NCI-H2029 (cell line): ENCODE measurements around the gene MAGI2.
A peak's percentile ranks its signal among the peaks of the same experiment; 100 is the strongest.
"Not testable (repeated sequence)": the region's sequence is repeated elsewhere in the genome, so short reads cannot be mapped to it uniquely, and the experiment has no call there.

Source experiments
- DNase-seq: peaks from one replicate; lab custom pipeline; 2025; lab: John Stamatoyannopoulos, UW

The MAGI2 gene

DNA sequence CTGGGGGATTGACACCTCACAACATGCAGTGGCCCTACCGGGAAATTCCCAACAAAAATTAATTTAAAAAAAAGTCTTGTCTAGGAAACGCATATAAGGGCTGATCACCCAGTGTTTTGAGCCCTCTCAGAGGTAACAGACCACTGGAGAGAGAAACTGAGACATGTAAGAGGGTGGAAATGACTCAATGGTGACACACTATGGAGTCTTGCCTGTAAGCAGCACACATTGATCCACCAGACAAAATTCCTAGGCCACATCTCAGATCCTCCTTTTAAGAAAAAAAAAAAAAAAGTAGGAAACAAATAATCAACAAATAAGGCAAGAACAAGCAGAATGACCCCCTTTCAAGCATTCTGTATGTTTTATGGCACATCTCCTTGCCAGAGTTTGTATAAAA is 296.2 kb downstream of the MAGI2 start:
- DNase-seq, result no peak

- DNase-seq, result no peak
These were observed 303.6 kb downstream of the MAGI2 start for GRCh38 chr7:79149831-79150230.

DNA sequence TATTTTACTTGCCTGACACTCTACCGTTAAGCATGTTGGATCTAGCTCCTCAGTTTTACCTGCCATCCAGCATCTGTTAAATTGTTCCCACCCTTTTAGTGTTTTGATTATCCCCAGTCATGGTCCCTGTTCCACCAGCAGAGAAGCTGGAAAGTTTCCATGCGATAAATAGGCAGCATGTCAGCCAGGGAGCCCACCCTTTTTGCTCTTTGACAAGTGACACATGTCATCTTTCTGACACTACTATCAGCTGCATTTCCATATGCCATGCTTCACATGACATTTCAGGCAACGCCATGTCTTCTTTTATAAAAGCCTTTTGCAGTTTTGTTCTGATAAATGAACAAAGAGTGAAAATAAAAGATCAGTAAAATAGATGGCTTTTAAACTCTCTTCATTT is 310.8 kb downstream of the MAGI2 start:
- no peak for DNase-seq

- no peak for DNase-seq
These were observed 312.2 kb downstream of the MAGI2 start for GRCh38 chr7:79141252-79141651.

GRCh38 chr7:79137942-79138341 is 315.5 kb downstream of the MAGI2 start:
- no peak for DNase-seq

DNA sequence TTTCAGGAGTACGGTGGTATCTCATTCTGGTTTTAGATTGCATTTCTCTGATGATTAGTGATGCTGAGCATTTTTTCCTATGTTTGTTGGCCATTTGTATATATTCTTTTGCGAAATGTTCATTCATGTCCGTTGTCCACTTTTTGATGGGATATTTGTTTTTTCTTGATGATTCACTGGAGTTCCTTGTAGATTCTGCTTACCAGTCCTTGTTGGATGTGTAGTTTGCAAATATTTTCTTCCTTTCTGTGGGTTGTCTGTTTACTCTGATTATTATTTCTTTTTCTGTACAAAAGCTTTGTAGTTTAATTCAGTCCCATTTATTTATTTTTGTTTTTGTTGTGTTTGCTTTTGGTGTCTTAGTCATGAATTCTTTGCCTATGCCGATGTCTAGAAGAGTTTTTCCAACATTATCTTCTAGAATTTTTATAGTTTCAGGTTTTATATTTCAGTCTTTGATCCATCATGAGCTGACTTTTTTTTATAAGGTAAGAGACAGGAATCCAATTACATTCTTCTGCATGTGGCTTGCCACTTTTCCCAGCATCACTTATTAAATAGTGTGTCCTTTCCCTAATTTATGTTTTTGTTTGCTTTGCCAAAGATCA is 320.5 kb downstream of the MAGI2 start:
- no peak for DNase-seq

GRCh38 chr7:79130715-79131114 is 322.8 kb downstream of the MAGI2 start:
- no peak for DNase-seq

- no peak for DNase-seq
These were observed 329.1 kb downstream of the MAGI2 start for GRCh38 chr7:79124331-79124730.

- no peak for DNase-seq
These were observed 335.3 kb downstream of the MAGI2 start for GRCh38 chr7:79118143-79118542.

DNA sequence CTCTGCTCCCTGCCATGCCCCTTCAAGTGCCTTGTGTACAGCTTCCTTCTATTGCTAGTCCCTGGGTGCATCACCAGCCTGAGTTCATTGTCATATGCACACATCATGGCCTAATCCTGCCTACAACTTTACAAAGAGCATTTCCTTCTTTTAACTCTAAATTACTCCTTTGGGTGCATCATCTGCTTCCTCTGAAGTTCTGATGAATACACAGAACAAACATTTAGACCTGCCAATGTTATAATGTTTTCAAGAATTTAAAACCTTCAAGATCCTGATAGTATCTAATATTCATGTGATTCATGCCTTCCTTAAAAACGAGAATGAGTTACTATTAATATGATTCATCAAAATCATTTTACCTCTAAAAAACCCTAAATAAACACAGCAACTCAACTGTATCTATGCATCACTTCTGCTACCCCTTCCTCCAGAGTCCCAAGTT is 357.1 kb downstream of the MAGI2 start:
- no peak for DNase-seq

GRCh38 chr7:79093421-79093820 is 360.0 kb downstream of the MAGI2 start:
- DNase-seq, result no peak

DNA sequence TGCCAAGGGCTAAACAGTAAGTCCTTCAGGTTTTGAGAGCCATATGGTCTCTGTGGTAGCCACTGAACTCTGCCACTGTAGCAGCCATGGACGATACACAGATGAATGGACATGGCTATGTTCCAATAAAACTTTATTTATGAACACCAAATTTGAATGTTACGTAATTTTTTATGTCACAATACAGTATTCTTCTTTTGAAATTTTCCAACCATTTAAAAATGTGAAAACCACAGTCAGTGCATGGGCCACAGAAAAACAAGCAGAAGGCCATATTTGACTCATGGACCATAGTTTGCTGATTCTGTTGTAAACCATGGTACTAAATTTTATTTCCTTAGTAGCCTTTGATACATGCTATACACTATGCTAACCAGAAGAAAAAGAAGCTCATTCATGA is 361.8 kb downstream of the MAGI2 start:
- no peak for DNase-seq

- no peak for DNase-seq
These were observed 362.5 kb downstream of the MAGI2 start for GRCh38 chr7:79091011-79091410.

- no peak for DNase-seq
These were observed 362.9 kb downstream of the MAGI2 start for GRCh38 chr7:79090543-79090942.

DNA sequence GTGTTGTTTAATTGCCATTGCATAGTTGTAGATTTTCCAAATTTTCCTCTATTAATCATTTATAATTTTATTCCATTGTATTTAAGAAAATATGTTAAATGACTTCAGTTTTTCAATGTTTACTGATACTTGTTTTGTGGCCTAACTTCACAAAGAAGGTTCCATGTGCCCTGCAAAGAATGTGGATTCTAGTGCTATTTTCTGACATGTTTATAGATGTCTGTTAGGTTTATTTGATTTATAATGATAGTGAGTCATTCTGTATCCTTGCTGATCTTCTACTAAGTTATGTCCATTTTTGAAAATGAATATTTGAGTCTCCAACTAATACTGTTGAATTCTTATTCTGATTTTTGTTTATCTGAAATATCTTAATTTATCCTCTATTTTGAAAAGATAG is 369.0 kb downstream of the MAGI2 start:
- no peak for DNase-seq

DNA sequence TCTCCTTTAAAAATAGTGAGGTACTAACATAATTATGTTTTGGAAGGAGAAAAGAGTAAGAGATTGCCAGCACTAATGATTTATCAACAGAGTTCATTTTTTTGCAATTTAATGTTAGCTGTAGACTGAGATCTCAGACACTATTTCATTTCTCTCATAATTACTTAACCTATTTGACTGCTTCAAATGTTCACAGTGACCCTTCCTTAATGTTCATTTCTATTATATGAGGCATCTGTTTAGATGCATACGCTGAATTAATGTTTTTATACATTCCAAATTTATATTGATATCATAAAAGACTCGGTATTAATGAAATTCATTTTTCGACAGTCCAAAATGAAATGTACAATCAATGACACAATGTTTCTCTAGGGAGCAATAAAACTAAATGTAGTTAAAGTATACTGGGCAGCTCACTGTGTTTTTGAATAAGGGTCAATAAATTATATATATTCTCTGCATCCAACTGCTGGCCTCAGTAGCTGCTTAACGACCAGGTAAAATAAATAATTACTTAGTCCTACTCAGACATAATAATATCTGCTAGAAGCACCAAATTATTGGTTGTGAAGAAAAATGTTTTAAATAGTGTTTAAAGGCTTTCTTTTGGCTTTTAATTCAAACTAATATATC is 373.4 kb downstream of the MAGI2 start:
- DNase-seq, result no peak

GRCh38 chr7:79078273-79078672 is 375.2 kb downstream of the MAGI2 start:
- no peak for DNase-seq

DNA sequence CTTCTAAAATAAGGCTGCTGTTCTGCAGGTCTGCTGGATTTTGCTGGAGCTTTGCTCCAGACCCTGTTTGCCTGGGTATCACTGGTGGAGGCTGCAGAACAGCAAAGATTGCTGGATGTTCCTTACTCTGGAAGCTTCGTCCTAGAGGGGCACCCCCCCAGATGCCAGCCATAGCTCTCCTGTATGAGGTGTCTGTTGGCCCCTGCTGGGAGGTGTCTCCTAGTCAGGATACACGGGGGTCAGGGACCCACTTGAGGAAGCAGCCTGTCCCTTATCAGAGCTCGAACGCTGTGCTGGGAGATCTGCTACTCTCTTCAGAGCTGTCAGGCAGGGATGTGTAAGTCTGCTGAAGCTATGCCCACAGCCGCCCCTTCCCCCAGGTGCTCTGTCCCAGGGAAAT is 382.3 kb downstream of the MAGI2 start:
- not testable (repeated sequence) for DNase-seq

DNA sequence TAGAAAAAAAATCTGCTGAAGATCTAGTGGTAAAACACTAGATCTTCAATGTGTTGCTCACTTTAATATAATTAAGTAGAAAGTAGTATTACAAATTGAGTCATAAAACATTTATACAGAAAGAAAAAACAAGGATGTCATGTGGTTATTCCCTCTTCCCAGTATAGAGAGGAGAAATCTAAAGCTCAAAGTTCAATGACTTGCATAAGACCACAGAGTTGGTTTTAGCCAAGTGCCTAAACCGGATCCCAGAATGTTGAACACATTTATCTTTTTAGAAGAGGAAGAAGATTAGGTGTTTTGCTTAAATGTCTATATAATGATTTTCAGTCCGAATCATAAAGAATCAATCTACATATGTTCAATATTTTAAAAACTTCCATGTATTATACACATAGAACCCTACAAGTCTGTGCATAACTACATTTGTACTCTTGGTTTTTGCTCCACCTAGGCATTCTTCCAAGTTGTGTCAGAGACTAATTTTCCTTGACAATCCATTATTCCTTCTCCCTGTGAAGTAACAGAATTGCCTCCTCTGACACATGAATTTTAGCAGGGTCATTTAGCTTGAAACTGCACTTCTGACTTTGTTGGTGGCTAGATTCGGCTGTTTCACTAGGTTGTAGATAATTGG is 389.2 kb downstream of the MAGI2 start:
- no peak for DNase-seq

DNA sequence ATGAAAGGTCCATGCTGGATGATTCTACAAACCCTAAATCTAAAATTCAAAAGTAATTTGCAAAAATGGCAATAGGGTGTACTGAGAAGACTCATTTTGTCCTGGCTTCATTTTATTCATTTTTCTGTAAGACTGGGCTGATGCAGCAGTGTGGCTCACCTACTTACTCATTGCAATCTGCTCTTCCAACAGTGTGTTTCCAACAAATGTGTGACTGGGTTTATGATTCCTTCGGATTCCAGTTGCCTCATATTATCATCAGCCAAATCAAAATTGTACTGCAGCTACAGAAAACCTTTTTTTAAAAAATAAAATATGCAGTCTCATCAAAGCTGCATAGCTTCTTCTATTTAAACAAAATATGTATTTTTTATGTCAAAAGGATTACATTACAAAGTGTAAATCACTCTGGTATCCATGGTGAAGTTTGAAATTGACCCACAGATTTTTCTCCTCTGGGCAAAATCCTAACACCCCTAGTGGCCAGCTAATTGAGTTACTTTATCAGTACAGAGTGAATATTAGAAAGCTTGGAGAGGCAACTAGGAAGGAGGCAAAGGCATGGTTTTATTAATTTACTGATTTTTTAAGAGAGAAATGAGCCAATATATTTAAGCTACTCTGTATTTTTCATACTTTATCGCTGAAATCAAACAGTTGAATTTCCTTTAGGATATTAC is 390.3 kb downstream of the MAGI2 start:
- DNase-seq, result no peak

- no peak for DNase-seq
These were observed 393.0 kb downstream of the MAGI2 start for GRCh38 chr7:79060498-79060897.

- peak; percentile 4 for DNase-seq
These were observed 397.6 kb downstream of the MAGI2 start for GRCh38 chr7:79055722-79056415.
